TTC549 (cell line): Measurements from ENCODE around the gene SPRR2A.
"Not testable (repeated sequence)": the region's sequence is repeated elsewhere in the genome, so short reads cannot be mapped to it uniquely, and the experiment has no call there.

Source experiments
- FAIRE-seq: peaks from 2 replicates; lab custom pipeline; 2012; peaks lifted over from hg19 to GRCh38; lab: Jason Lieb, UNC

The SPRR2A gene

DNA sequence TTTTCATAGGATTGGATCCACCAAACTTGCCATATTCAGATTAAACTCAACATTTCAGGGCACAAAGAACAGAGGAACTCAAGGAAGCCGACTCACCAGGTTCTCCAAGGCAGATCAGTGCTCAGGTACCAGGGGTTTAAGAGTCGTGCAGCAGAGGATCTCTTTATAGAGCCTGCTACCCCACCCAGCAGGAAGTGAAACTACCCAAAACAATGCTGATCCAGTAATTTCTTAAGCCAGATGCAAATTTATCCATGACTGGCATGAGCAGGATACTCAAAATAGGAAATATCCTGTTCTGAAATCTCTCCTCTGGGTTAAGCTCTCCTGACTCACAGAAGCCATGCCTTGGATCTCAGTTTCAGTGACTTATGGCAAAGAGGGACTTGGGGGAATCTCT is at the start of gene SPRR2A:
Gene SPRR2A, minus strand, starts transcription at position 138 of the 400 bp plus-strand sequence. CDS start 777 bp downstream, outside the sequence.
- FAIRE-seq = no peak

DNA sequence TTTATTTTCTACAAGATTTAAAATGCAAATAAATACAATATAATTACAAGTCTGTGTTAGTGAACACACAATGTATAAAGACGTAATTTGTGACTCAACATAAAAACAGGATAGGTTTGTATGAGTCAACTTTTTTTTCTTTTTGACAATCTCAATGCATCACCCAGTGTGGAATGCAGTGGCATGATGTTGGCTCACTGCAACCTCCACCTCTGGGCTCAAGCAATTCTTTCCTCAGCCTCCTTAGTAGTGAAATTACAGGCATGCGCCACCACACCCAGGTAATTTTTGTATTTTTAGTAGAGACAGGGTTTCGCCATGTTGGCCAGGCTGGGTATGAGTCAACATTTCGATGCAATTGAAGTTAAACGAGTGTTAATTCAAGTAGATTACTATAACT is 42.9 kb upstream of the SPRR2A start:
- FAIRE-seq = no peak

- FAIRE-seq = peak; percentile 74
Measured at GRCh38 chr1:153099461-153100045, 42.2 kb upstream of the SPRR2A start.

- FAIRE-seq = no peak
Measured at GRCh38 chr1:153095764-153096163, 38.5 kb upstream of the SPRR2A start.

DNA sequence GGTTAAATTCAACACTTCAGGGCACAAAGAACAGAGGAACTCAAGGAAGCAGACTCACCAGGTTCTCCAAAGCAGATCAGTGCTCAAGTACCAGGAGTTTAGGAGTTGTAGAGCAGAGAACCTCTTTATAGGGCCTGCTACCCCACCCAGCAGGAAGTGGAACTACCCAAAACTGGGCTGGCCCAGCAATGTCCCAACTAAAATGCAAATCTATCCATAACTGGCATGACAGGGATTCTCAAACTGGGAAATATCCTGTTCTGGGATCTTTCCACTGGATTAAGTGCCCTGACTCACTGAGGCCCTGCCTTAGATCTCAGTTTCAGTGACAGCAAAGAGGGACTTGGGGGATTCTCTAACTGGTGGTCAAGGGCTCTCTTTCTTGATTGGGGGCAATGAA is 37.1 kb upstream of the SPRR2A start, which contains the start of gene SPRR2E:
Gene SPRR2E, minus strand, starts transcription at position 101 of the 400 bp plus-strand sequence. CDS start 775 bp downstream, outside the sequence.
- no peak for FAIRE-seq

GRCh38 chr1:153087652-153088051 is 30.3 kb upstream of the SPRR2A start:
- no peak for FAIRE-seq

DNA sequence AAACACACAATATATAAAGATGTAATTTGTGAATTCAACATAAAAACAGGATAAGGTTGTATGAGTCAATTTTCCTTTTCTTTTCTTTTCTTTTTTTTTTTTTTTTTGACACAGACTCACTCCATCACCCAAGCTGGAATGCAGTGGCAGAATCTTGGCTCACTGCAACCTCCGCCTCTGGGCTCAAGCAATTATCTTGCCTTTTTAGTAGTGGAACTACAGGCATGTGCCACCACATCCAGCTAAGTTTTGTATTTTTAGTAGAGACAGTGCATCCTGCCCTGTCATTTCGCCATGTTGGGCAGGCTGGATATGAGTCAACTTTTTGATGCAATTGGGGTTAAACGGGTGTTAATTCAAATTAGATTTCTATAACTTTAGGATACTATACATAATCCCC is 24.4 kb upstream of the SPRR2A start:
- no peak for FAIRE-seq

GRCh38 chr1:153072806-153073726 is 15.8 kb upstream of the SPRR2A start:
- no peak for FAIRE-seq

DNA sequence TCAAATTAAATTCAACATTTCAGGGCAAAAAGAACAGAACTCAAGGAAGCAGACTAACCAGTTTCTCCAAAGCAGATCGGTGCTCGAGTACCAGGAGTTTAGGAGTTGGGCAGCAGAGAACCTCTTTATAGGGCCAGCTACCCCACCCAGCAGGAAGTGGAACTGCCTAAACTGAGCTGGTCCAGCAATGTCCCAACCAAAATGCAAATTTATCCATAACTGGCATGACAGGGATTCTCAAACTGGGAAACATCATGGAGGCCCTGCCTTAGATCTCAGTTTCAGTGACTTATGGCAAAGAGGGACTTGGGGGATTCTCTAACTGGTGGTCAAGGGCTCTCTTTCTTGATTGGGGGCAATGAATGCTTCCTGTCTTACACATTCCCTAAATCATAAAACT is 14.2 kb upstream of the SPRR2A start, which contains the start of gene SPRR2B:
Gene SPRR2B, minus strand, starts transcription at position 101 of the 400 bp plus-strand sequence. CDS start 772 bp downstream, outside the sequence.
- FAIRE-seq = no peak

DNA sequence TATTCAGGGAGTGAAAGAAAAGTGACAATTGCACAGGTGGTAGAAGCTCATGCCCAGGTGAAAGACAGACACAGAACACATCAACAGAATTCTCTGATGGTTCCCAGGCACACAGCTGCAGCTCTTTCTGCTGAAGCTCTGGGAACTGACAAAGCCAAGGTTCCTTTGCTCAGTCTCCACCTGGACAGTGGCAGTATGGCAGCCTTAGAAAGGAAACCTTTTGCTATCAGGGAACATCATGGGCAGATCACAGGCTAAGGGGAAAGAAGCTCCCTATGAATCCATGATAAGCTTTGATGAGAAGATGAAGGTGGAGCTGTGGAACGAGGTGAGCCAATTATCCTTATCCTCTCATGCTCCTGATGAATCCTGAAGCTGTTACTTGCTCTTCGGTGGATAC is 12.9 kb upstream of the SPRR2A start:
- FAIRE-seq = no peak

DNA sequence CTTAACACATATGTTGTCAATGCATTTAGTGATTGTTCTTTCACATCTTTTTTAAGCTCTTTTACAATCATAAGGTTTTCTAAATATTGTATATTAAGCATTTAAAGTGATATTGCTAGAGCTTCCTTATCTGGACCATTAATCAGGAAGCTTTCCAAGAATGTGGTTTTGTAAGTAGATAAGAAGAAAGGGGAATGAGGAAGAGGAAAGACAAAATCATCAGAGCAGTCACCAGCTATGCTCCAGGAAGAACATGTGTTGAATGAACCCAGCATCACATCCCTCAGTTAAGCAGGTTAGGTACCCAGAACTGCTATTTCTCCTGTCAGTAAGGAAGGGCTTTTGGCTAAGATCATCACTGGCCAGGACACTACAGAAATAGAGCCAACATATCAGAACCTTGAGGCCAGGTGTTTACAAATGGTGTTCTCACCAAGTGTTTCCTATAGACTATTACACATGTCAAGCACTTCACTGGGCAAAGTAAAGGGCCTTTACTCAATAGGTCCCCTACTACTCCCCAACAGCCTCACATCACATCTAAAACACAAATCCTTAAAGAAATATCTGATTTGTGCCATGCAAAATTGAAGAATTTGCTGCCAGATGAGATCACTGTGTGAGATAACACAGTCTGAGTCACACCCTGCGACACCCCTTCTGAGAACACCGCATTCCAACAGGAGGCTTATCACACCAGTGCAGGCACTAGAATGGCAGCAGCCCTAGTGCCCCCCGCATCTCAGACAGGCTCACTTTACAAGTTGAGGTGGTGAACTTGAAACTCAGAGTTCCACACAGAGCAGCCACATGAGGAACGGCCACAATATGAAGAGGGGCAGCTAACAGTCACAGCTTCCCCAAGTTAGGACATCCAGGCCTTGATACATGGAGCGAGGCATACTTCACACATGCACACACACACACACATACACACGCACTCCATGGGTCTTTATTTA is 1.8 kb upstream of the SPRR2A start:
- no peak for FAIRE-seq

- peak; percentile 90 for FAIRE-seq
Measured at GRCh38 chr1:153058154-153058553, 842 bp upstream of the SPRR2A start.

DNA sequence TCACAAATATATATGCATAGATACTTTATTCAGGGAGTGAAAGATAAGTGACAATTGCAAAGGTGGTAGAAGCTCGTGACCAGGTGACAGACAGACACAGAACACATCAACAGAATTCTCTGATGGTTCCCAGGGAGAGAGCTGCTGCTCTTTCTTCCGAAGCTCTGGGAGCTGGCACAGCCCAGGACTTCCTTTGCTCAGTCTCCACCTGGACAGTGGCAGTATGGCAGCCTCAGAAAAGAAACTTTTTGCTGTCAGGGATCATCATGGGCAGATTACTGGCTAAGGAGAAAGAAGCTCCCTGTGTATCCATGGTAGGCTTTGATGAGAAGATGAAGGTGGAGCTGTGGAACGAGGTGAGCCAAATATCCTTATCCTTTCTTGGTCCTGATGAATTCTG is 1.2 kb downstream of the SPRR2A start:
- FAIRE-seq = not testable (repeated sequence)

DNA sequence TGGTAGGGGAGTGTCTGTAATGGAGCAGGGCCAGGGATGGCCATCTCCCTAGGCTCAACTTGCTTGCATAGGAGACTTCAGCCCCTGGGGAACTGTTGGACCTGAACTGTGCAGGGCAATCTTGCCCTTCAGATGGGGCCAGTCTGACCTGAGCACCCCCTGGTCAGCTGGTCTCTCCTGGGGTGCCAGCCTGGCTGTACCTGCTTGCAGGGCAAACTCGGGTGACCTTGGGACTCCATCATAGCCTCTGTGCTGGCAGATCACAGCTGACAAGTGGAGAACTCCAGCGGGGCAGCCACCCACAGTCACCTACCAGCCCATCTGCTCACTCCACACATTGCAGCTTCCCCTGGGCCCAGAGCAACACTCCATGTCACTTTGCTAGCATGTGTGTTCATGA is 8.1 kb downstream of the SPRR2A start:
- no peak for FAIRE-seq

DNA sequence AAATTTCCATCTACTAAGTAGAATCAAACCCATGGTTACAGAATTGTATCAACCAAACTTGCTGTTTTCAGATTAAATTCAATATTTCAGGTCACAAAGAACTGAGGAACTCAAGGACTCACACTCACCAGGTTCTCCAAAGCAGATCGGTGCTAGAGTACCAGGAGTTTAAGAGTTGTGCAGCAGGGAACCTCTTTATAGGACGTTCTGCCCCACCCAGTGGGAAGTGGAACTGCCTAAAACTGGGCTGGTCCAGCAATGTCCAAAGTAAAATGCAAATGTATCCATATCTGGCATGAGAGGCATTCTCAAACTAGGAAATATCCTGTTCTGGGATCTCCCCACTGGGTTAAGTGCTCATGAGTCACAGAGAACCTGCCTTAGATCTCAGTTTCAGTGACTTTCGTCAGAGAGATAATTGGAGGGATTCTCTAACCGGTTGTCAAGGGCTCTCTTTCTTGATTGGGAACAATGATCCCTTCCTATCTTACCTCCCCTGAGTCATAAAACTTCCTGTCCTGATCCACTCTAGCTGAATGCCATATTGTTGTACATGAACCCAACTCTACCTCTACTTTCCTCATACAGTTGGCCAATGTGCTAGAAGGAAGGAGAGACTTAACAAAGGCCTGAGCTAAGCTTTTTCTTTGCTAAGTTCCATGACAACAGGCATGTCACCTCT is 16.2 kb downstream of the SPRR2A start, which contains the start of gene SPRR2D:
Gene SPRR2D, minus strand, starts transcription at position 171 of the 682 bp plus-strand sequence. CDS start 774 bp downstream, outside the sequence.
- no peak for FAIRE-seq

DNA sequence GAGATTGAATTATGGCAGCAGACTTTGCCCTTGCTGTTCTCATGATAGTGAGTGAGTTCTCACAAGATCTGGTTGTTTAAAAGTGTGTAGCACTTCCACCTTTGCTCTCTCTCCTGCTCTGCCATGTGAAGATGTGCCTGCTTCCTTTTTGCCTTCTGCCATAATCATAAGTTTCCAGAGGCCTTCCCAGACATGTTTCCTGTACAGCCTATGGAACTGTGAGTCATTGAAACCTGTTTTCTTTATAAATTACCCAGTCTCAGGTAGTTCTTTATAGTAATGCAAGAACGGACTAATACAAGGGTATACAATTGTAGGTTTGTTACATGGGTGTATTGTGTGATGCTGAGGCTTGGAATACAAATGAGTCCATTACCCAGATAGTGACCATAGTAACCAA is 22.1 kb downstream of the SPRR2A start:
- FAIRE-seq = no peak

DNA sequence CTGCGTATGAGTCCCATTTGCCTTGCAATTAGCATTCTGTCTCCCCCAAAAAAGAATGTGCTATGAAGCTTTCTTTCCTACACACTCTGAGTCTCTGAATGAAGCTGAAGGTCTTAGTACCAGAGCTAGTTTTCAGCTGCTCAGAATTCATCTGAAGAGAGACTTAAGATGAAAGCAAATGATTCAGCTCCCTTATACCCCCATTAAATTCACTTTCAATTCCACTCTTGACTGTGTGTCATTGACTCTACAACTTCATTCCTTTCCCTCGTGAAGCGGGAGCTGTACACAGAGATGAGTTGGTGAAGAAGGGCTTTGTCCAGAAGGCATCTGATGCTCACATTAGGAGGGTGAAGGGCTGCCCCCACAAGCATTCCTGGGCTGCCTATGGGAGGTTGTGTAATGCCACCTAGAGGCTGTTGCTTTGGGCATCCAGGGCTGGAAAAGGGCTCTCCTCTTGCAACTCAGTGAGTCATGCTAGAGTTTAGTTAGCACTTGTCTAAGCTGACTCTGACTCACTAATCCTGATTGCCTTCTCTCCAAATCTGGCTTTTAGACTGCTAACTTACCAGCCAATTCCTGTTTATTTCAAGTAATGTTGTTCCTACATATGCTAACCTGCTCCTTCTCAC is 24.5 kb downstream of the SPRR2A start:
- FAIRE-seq = no peak

GRCh38 chr1:153032073-153032472 is 25.2 kb downstream of the SPRR2A start:
- FAIRE-seq = no peak

DNA sequence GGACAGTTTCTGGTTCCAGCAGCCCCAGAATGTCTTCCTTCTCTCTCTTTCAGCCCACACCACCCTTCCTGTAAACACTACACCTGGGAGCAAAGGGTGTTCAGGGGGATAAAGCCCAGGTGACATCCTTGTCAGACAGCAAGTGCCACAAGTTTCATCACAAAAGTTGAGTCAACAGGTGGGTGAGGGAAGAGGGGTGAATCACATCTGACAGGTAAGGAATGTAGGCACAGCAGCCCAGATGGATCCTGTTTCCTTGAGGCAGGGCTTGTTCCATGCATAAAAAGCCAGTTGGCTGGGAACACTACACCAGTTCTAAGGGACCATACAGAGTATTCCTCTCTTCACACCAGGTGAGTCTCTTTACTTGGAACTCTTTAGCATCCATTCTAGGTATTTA is 26.4 kb downstream of the SPRR2A start, which contains the start of gene SPRR1B:
Gene SPRR1B, plus strand, starts transcription at position 309 of the 400 bp plus-strand sequence. CDS start 1,143 bp downstream, outside the sequence.
- FAIRE-seq = no peak

DNA sequence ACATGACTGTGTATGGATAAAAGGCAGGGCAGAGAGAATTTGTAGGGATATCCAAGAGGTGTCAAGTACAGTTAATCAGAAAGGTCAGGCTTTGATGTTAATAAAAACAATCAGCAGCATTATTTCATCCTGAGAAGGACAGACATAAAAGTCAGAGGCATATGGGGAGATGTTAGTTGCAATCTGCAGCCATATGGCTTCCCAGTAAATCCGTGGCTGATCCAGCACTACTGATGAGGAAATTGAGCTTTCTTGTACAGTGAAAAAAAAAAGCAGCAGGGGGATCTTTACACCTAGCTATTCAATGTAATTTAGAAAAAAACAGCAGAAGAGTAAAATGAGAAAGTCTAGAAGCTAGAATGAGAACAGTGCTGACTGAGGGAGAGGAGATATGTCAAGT is 28.5 kb downstream of the SPRR2A start:
- no peak for FAIRE-seq

DNA sequence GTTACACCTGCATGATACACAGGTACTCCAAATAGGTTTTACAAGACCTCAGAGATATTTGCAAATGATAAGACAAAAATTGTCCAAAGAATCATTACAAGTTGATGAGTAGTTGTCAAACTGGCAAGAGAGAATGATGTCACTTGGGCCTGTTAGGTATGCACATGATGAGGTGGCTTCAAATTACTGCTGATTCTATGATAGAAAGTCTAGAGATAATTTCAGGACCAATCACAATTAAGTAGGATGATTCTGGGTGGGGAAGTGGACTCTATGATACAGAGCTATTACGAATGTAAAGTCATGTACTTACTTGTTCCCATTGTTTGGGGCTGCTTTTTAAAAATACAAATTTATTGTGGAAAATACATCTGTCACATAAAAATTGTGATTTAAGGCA is 31.5 kb downstream of the SPRR2A start:
- FAIRE-seq = no peak
